Measurements from ENCODE around the gene P3H1.

DNA sequence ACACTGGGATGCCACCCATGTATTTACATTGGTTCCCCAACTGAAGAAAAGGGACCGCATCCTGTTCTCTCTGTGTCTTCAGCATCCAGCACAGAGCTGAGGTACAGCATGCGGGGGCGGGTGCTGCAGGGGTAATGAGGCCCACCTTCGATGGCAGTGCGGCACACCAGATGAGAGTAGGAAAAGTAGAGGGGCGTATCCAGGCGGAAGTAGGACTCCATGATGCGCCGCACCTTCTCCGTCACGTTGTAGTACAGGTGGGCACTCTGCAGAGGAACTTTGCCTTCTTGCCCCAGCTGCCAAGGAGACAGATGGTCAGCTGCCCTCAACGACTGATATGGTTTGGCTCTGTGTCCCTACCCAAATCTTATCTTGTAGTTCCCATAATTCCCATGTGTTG, 16.8 kb downstream of the P3H1 start:
- no peak for TF ChIP-seq CTCF (IDR thresholded peaks at IDR 0.05)
- no peak for TF ChIP-seq EP300 (IDR thresholded peaks at IDR 0.05)
- TF ChIP-seq POLR2A (IDR thresholded peaks at IDR 0.05) = no peak

All from ovary (tissue), 3 donors.